Ecto neural progenitor cell (in vitro differentiated cells): ENCODE measurements around the gene ZNF526.
"Not testable (repeated sequence)": the region's sequence is repeated elsewhere in the genome, so short reads cannot be mapped to it uniquely, and the experiment has no call there.

Experiments used
- DNase-seq: peaks from one replicate; pipeline ENCODE4 v3.0.0-alpha.2; 2018; ENCODE audit warnings: low spot score

ZNF526 gene

DNA sequence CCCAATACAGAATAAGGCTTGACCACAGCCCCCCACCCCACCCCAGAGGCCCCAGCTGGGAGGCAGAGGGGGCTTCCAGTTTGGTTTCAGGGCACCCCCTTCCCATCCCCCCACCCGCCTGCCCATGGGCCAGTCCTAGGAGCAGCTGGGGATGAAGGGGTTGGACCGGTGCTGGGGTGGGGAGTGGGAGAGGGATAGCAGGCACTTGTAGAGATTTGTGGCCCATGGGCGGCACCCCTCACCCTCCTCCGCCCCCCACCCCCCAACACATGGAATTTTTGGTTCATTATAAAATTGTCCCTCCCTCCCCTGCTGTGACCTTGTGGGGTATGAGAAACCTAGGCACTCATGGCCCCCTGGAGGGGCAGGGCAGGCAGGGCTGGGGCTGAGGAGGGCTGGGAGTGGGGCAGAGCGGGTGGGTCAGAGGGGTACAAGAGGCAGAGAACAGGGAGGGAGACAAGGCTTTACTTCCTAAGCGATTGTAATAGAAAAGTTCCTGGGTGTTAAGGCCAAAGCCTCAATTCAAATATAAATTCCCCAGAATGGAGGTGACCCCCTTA, 27.6 kb downstream of the ZNF526 start:
- no peak for DNase-seq

DNA sequence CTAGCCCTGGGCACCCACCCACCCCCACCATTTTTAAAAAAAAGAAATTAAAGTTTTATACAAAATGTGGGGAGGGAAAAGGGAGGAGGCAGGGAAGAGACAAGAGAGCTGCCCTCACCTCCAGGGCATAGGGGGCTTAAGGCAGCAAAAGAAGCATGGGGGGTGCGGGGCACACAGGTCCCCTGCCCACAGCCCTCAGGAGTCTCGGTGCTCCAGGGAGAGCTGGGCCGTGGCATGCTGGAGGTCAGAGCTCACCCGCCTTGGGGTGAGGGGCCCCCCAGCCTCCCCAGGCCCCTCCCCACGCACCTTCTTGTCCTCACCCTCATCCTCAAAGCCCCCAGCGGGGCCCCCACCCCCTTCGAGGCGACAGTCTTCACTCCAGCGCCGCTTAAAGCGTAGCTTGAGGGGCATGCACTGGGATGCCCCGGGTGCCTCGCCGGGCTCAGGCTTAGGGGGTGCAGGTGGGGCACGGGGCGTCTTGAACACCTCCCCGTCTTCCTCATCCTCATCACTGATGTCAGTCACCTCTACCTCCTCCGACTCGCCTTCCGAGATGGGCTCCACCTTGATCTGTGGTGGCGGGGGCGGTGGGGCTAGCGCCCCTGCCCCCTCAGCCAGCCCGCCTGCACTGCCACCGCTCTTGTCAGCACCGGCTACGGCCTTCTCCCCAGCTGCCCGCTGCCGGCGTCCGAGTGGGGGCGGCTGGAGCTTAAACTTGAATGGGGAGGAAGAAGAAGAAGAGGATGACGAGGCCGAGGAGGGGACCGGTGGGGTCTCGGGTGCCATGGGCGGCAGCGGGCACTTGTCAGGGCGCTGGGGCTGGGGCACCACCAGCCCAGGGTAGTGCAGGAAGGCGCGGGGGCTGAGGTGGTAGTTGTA, 28.4 kb downstream of the ZNF526 start:
- DNase-seq, result no peak

DNA sequence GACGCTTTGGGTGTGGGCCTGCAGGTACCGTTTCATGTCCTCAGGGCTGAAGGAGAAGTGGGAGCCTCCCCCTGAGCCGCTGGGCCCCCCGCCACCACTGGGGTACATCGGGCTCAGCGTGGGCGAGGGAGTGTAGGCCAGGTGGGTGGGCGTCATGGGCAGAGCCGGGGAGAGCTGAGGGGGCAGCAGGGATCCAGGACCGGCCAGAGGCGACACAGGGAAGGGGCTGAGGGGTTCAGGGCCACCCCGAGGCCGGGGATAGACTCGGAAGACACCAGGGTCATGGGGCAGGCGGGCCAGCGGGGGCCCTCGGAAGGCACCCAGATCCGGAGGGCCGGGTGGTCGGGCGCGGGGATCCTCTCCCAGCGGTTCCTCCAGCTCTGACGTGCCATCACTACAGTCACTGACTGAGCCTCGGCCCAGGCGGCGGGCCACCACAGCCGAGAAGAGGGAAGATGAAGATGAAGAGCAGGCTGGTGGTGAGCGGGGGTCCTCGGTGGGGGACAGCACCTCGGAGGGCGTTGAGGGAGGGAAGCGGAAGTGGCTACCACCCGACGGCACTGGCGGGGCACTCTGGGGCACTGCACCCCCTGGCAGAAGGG, 29.1 kb downstream of the ZNF526 start:
- DNase-seq, result no peak

DNA sequence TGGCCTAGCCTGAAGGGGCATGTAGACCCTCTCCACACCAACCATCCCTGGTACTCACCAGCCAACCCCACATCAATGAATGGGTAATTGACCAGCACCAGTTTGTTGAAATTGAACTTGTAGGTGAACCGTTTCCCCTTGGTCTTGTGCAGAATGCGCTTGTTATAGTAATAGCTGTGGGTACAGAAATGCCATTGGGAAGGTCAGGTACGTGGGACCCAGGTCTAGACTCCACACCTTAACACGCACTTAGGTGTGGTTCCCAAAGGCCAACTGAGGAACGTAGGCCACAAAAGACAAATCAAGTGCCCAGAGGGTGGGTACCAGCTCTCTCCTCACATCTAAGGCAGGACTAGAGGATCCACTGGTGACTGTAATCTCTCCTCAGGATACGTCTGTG, 29.7 kb downstream of the ZNF526 start:
- no peak for DNase-seq

DNA sequence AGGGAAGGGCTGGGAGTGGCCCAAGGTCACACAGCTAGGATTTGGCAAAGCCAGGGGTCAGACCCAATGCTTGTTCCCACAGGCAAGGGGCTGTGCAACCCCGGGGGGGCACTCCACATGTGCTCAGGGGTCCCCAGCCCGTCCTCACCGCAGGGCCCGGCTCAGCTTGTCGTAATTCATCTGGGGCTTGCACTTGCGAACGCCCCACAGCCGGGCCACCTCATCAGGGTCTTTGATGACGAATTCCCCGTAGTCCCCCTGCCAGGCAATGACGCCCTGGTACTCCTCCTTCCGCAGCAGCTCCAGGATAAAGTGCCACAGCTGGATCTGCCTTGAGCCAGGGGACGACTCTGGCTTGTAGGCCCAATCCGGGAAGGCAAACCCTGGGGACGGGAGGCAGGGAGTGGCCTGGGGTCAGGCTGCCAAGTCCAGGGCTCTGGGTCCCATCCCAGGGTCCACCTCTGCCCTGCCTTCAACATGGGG, 30.1 kb downstream of the ZNF526 start:
- DNase-seq, result no peak

DNA sequence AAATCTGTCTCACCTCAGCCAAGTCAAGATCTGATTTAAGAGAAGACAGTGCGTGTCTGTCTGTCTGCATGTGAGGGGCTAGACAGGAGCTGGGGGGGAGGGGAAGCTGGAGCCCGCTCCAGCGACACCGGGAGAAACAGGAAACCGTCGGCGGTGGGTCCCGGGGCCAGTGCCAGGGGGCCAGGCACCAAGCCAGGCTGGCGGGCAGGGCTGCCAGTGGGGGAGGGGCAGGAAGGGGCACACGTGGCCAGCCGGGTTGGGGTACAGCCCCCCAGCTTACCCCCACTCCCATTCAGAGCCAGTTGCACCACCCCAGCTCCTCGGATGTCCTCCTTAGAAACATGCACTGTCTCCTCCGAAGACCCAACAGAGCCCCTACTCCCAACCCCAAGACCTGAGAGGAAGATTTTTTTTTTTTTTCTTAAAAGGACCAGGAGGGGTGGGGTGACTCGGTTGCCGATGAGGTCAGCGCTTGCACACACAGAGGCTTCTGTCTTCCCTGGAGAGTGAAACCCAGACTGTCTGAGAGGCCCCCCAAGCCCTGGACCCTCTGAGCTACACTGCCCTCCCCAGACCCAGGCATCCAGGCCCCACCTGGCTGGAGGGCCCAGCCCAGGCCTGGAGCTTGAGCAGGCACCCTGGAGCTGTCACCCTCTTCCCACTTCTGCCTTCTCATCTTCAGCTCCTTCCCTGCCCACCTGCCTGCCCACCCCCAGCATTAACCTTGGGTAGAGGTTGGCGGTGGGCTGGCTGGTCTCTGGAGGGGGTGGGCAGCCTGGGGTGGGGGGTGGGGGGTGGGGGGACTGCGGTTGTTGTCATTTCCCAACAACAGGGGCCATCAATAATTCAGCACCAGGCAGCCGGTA, 30.8 kb downstream of the ZNF526 start:
- no peak for DNase-seq

DNA sequence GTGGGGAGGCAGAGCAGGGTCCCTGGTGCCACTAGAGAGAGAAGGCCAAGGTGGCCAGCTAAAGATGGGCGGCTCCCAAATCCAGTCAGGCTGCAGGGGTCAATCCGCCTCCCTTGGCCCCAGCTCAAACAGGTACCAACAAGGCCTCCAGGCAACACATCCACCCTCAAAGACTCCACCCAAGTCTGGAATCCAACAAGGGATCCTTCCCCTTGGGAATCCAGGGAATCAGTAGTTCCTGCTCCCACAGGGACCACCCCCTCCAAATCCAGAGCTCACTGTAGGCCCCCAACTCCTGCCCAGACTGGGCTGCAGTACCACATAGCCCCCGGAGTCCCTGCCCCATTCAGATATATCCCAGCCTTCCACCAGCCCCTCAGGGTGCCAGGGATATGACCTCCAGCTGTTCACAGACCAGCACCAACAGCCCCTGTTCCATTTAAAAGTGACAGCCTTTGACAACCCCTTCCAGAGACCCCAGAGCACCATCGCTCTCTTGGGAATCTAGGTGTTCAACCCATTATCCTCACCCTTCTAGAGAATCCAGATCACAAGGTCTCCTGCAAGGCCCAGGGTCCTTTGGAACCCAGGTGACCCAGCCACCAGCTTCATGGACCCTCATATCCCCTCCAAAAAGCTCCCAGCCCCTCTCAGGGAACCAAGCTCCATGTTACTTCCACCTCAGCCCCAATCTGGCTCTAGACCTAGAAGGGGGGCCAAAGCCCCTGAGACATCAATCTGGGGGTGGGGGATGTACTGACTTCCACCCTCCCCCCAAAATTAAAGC, 31.7 kb downstream of the ZNF526 start:
- DNase-seq, result no peak

DNA sequence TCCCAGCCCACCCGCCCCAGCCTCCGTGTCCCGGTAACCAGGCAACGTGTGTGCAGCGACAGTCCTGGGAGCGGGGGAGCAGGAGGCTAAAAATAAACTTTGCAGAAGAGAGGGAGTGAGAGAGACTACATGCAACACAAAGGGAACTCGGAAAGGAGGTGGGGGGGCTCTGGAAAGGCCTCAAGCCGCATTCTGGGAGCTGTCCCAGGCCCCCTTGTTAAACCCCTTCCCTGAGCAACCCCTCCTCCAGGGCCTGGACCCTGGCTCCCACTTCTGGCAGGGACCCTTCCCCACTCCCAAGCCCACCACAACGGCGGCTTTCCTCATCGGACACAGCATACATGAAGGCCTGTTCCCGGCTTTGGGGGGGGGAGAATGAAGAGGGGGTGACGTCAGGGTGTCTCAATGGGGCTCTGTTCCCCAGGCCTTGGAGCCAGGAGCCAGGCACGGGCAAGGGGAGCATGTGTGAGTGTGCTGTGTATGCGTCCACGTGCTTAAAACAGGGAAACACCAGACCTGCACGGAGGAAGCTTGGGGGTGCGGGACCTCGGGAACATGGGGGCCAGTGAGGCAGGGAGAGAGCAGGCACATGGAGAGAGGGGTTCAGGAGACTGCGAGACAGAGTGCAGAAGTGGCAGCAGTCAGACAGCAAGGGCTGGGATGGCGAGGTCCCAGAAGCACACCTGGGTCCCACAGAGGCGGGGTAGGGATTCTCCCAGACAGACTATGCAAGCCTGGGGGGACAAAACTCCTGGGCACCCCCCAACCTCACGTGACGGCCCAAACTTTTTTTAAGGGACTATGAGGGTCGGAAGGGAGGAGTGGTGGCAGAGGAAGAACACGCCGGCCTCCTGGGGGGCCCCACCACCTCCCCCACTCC, 32.5 kb downstream of the ZNF526 start:
- DNase-seq, result no peak

DNA sequence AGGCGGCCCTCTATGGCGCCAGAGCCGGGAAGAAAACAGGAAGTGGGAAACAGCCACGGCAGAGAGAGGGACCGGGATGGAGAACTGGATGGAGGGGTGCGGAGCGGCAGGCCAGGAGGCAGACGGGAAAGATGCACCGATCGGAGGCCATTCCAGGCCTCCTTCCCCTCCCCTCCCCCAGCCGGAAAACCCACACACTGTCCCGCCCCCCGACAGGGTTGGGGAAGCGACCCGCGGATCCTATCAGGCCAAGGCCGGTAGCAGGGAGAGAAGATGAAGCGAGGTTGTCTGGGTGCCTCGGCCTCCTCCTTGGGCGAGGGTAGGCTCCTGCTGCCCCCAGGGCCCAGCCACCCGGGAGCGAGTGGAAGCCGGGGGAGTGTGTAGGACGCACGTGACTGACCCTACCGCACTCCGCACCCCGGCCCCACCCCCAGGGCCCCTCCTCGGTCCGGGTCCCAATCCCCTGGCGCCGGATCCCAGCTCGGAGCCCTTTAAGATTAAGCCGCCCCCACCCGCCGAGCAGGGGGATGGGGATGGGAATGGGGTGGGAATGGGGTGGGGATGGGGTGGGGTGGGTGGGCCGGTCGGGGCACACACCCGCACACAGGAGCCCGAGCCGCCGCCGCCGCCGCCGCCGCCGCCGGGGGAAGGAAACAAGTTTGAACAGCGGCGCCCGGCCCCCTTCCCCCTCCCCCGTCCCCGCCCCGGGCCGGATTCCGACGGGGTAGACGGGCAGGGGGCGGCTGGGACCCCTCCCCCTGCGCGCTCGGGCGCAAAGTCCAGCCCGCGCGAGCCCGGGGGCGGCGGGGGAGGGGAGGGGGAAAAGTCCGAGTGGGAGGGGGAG, 33.4 kb downstream of the ZNF526 start:
- peak; percentile 90 for DNase-seq

DNA sequence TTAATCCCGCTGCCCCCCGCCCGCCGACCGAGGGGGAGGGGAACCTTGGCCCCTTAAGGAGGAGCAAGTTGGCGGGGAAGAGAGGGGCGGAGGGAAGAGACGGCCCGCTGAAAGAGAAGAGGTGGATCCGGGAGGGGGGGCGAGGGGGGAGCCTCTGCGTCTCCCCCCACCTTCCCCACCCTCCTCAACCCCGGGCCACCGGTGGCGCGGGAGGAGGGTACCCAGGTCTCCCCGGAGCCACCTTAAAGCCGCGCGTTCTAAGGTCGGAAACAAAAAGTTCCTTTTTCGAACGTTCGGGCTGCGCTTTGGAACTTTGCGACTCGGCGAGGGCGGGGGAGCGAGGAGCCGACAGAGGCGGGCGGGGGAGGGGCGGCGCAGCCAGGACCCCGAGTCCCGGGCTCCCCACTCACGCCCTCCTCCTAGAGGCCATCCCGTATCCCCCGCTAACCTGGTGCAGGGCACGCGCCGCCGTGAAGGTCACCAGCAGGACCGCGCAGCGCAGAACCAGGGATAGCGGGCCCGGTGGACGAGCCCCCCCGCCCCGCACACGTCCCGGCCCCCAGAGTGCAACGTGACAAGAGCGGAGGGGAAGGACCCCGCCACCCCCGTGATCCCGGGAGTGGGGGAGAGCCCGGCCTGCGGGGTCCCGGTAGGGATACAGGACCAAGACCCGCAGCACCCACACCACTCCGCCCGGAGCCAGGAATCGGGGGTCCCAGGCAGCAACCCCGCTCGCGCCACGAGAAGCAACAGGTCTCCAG, 34.2 kb downstream of the ZNF526 start:
- DNase-seq, result peak; percentile 83

DNA sequence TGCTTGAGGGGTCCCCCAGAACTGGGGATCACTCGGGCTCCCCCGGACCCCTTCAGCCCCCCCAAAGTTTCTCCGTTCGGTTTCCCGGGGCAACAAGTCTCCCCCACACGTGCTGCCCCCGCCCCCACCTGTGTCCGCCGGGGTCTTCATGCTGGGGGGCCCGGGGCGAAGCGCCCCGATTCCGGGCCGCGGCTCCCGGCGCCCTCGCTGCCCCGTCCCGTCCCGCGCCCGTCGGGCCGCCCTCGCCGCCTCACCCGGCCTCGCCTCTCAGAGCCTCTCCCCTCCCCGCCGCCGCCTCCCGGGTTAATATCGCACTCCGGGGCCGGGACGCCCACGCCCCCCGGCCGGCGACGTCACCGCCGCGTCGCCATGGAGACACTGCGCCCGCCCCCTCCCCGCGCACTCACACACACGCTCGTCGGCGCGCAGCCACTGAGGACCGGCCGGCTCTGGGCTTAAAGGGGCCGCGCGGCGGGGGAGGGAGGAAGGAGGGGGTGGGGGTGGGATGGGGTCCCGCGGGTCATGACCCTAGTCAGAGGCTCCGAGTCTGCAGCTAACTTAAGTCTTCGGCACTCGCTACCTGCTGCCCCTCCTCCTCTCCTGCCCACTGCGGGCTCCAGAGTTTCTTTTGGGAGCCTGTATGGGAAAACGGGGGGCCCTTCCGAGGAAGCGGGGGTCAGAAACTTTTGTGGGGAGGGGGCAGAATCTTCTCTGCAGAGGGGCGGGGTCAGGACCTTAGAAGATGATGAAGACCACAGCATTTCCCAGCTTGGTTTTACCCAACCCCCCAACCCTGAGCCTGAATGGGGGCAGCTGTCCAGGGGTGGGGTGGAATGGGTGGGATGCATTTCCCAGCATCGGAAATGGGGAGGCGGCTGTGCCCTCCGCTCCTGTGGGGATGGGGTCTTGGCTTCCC, 35.0 kb downstream of the ZNF526 start, which contains the start of gene ERF:
Gene ERF, minus strand, starts transcription at position 279 of the 916 bp plus-strand sequence. Its CDS starts 129 bp downstream, at position 150.
- peak; percentile 97 for DNase-seq

DNA sequence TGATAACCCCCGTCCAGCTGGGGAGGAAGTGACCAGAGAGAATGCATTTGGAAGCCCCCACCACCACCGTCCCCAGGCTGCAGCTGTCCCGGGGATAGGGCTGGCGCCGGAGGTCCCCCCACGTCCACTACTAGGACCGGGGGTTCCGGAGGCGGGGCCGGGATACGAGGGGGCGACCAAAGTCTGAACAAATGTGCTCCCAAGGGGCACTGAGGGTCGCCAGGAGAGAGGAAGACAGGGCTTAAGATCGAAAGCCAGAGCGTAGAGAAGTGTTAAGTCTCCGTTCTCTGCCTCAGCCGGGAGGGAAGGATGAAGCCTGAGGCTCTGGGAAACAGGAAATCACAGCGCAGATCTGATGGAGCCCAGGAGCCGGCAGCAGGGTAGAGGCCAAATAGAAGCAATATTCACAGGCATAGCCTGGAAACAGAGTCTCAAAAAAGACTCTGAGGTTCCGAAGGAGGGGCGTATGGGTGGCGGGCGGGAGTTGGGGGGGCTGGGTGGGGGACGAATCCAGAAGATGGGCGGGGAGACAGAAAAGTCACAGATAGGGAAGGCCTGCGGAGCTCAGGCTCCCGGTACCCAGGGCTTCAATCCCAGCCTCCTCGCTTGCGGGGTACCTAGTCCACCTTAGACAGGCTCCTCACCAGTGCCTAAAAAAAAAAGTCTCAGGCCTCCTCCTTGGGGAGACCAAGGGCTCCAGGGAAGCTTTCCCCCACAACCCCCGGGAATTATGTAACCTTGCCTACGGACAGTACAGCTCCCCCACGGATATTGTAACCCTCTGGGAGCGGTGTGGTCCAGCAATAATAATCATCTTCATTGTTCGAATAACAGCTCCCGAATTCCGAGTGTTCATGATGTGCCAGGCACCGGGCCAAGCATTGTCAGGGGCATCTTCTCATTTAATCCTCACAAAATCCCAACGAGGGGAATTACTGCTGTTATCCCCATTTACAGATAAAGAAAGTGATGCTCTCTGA, 35.9 kb downstream of the ZNF526 start:
- DNase-seq, result peak; percentile 78

DNA sequence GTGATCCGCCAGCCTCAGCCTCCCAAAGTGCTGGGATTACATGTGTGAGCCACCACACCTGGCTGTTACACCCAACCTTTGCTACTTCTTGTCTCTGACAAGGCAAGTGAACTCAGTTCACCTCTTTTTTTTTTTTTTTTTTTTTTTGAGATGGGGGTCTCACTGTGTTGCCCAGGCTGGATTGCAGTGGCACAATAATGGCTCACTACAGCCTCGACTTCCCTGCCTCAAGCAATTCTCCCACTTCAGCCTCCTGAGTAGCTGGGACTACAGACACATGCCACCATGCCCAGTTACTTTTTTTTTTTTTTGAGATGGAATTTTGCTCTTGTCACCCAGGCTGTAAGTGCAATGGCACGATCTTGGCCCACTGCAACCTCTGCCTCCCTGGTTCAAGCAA, 37.7 kb downstream of the ZNF526 start:
- DNase-seq, result not testable (repeated sequence)

DNA sequence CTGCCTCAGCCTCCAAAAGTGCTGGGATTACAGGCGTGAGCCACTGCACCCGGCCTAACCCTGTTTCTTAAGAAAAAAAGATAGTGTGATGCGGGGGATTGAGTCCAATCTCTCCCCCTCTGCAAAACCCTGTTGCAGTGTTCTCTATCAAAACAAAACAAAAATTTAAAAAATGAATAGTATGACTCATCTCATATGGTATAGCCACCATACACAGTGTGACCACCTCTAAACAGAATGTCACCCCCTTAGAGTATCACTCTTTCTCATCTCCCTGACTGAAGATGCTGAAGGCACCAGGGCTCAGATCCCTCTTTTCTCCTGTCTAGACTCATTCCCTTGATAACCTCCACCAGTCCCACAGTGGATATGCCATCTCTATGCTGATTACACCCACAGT, 41.7 kb downstream of the ZNF526 start:
- DNase-seq, result no peak

DNA sequence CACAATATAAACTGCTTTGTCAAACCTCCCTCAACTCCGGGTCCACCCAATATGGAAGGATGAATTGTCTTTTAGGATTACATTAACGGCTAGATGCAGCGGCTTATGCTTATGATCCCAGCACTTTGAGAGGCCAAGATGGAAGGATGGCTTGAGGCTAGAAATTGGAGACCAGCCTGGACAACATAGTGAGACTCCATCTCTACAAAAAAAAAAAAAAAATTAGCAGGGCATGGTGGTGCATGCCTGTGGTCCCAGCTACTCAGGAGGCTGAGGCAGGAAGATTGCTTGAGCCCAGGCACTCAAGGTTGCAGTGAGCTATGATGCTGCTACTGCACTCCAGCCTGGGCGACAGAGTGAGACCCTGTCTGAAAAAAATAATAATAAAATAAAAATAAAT, 46.0 kb downstream of the ZNF526 start:
- not testable (repeated sequence) for DNase-seq

DNA sequence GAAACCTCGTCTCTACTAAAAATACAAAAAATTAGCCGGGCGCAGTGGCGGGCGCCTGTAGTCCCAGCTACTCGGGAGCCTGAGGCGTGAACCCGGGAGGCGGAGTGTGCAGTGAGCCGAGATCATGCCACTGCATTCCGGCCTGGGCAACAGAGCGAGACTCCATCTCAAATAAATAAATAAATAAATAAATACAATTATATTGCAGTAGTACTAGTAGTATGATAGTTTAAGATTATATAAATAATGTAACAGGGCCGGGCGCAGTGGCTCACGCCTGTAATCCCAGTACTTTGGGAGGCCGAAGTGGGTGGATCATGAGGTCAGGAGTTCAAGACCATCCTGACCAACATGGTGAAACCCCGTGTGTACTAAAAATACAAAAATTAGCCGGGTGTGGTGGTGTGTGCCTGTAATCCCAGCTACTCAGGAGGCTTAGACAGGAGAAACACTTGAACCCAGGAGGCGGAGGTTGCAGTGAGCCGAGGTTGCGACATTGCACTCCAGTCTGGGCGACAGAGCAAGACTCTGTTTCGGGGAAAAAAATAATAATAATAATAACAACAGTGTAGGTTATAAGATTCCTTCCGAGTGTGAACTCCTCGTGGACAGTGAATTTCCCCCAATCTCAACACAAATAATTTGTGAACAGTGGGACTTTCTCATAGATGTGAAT, 47.0 kb downstream of the ZNF526 start:
- not testable (repeated sequence) for DNase-seq
